Ecto neural progenitor cell (in vitro differentiated cells): ENCODE measurements around the gene TMA7.
"Not testable (repeated sequence)": the region's sequence is repeated elsewhere in the genome, so short reads cannot be mapped to it uniquely, and the experiment has no call there.

ENCODE experiments used
- DNase-seq: peaks from one replicate; pipeline ENCODE4 v3.0.0-alpha.2; 2018; ENCODE audit warnings: low spot score

The TMA7 gene

DNA sequence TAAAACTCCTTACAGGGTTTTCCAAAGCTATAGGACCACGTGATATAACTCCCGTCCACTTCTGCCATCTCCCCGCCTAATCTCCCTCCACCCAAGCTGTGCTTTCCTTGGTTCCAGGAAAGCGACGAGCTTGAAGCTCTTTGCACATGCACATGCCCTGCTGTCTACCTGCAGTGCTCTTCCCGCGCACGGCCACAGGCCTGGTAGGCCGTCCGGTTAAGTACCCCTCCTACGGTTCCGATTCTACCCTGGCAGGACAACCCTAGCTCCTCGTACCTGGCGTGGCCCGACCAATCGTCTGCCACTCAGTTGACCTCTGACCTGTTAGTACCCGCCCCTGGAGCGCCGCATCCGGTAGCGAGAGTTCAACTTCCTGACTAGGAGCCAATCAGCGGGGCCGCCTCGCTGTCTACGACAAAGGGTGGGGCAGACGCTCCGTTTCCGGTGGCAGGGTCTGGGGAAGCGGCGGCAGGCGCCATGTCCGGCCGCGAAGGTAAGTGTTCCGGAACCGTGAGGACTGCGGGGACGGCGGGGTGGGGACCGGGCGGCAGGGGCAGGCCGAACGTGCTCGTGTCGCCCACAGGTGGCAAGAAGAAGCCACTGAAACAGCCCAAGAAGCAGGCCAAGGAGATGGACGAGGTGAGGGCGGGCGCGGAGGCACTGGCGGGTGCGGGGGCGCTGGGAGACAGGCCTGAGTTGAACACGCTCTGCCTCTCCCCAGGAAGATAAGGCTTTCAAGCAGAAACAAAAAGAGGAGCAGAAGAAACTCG, at the start of gene TMA7, which contains the start of gene CCDC51:
TSS of gene TMA7 (plus strand) at position 438 of the 770 bp plus-strand sequence. CDS start at position 478, 40 bp downstream.
TSS of gene CCDC51 (minus strand) at position 300 of the 770 bp plus-strand sequence. CDS start 4,991 bp downstream, outside the sequence.
- peak; percentile 99 for DNase-seq

DNA sequence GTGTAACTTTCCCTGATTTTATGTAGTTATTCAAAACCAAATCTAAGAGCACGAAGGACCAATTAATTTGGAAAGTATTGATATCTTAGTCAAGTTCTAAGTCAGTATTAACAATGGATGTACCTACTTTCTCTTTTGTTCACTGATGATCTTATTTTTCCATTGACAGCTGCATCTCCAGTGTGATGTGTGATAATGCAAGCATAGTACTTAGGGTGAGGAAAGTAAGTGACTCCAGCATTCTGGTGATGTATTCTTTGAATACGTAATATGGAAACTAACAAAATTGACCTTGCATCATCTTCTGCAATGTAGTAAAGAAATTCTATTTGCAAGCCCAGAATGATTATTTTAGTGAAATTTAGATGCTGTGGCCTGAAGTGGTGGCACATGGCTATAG, 45.7 kb upstream of the TMA7 start:
- DNase-seq = no peak

DNA sequence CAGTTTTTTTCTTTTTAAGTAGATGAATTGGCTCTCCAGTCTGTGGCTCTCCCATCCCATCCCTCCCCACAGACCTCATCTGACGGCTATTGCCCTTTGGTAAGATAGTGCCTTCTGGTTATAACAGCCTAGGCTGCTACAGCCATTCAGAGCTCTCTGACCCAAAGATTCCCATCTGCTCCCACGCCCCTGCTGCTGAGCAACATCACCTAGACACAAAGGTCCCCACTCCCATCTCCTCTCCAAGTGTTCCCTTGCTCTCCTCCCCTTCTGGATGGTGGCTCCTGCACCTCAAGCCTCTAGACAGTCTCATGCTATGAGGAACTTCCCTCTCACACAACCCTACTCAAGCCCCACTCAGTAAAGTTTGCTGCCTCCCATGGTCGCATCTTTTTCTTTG, 44.3 kb upstream of the TMA7 start:
- no peak for DNase-seq

DNA sequence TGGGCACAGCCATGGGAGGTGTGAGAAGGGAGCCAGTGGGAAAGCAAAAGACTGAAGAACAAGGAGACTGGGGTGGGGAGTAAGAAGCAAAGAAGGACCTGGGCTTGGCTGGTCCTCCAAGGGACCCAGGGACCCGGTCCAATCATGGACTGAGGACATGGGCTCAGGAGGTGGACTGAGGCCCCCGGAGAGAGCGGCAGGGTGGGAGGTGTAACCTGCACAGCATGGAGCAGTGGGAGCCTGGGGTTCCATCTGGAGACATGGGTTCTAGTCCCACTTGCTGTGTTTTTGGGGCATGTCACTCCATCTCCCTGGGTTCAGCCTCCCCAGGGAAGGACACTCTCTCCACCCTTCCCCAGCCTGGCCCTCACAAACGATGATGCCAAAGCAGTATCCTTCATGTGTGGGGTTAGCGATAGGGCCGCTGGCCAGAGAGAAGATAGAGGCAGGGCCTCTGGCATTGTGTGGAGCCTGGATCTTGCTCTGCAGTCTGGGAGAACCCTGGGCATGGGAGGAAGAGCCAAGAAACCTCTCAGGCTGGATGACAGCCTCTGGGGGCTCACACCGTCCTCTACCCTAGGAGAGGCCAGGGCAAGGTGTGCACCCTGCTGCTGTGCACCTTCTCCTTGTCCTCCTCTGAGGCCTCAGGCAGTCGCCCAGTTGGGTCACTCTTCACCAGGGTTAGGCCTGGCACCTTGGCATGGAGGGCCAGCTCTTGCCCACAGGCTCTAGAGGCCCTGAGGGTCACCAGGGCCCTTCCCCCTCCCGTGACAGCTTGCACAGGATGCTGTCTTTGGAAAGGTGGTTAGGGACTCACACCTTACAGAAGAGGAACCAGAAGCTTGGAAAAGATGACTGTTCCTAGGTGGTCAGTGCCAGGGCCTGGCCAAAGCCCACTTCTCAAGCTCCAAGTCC, 42.0 kb upstream of the TMA7 start:
- DNase-seq = no peak

DNA sequence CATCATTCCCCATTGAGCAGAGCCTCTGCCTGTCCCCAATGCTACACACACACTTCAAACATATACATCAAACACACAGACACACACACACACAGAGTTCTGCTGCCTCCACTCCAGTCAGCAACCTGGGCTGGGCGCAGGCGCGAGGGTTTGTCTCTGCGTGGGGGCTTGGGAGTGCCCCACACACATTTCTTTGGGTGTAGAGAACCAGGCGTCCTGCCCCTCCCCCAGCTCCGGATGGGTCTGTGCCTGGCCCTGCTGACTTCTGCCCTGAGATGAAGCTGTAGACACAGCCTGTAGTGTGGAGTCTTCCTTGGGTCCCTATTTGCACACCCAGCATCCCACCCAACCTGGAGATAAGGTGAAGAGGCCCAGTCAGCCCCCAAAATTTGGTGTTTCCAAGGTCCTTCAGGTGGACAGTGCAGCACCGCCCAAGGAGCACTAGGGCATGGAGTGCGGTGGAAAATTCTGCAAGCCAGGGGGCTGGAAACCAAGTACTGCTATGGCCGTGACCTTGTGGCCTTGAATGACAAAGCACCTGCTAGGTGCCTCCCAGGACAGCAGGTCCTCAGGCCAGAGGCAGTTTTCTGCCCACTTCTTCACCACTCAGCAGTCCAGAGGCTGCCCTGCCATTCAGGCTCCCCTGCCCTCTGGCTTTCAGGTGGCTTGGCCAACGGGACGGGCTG, 41.2 kb upstream of the TMA7 start:
- peak; percentile 40 for DNase-seq

DNA sequence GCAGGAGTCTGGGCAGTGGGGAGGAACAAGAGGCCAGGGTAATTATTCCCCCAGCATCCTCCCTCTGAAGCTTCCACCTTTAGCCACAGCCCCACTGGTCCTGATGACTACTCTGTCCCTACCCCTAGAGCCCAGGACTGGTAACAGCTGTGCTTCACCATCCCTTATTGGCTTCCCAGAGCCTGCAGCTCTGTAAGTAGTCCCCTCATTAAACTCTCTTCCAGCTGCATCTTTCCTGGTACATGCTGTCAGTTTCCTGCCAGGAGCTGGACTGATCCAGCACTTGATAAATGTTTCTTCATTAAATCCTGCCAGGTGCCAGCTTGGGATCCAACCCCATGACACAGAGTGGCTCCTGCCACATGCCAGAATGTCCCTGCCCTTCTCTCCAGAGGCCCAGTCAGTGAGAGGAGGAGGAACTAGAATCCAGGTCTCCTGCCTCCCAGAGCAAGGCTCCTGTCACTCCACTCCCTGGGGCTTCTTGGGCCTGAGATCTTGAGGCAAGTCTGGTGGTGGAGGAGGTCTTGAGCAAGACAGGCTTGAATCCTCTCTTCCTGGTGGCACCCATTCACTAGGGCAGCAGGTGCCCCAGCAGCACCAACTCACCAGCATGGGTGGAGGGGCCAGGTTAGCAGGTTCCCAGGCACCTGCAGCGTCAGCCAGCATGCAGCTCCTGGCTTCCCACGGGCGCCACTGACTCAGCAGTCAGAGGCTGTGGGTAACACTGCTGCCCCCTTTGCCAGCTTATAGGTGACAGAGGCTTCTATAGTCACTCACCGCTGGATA, 40.5 kb upstream of the TMA7 start:
- peak; percentile 37 for DNase-seq

DNA sequence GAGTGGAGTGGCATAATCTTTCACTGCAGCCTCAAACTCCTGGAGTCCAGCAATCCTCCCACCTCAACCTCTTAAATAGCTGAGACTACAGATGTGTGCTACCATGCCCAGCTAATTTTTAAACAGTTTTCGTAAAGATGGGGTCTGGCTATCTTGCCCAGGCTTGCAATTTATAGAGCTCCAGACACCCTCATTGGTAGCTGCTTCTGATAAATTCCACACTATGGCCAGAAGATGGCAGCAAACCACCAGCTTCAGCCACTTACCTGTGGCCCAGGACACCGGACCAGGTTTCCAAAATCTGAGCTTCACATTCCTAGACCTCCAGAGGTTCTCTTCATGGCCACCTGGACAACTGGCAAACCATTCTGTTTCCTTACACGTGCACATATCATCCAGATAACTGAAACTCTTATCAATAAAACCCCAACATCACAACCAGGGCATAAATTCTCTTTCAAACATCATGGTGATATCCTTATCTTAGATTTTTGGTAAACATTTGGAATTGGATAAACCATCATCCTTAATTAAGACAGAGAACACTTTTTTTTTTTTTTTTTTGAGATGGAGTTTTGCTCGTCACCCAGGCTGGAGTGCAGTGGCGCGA, 39.1 kb upstream of the TMA7 start:
- DNase-seq = peak; percentile 47

DNA sequence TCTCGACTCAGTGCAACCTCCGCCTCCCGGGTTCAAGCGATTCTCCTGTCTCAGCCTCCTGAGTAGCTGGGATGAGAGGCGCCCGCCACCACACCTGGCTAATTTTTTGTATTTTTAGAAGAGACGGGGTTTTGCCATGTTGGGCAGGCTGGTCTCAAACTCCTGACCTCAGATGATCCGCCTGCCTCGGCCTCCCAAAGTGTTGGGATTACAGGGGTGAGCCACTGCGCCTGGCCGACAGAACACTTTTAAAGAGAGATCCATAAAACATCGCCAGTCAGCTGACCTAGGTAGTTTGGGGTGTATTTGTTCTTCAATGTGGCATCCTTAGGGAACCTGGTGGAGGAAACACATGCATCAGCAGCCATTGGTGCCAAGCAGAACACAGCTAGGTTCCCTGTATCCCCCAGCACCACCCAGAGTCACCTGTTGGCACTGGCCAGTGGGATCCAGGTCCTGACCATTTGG, 38.6 kb upstream of the TMA7 start:
- DNase-seq = not testable (repeated sequence)

DNA sequence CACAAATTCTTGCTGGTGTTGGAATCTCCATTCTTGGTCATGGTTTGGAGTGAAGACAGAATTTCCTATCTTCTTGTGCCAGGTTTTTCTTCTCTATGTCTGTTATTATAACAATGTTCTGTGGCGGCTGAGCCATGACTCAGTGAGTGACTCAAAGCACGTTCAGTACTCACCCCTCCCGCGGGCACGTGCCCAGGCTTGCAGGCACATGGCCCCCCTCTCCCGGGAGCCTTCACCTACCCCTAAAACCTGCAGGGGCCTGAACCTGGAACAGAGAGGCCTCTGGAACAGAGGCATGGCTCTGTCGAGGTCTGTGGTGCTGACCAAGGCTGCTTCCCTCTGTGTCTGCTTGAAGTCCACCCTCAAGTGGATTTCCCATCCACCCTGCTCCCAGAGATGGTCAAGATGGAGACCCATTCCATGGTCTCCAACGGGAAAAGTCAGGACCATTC, 37.8 kb upstream of the TMA7 start:
- no peak for DNase-seq

DNA sequence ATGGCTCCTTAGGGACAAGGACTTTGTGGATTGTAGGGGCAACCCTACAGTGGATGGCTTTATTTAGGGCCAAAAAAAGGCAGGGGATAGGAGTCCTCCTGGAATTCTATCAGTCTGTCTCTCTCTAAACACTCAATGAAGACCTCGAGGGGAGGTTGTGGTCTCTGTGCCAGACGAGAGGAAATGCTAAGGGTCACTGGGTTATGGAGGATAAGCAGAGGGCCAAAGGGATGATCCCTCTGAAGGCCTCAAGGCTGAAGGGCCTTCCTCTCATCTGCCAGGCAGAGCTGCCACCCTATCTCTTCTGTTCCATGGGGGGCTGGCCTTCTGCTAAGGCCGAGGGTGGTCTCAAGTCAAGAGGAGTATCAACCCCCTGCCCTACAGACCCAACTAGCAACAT, 37.1 kb upstream of the TMA7 start:
- DNase-seq = no peak

DNA sequence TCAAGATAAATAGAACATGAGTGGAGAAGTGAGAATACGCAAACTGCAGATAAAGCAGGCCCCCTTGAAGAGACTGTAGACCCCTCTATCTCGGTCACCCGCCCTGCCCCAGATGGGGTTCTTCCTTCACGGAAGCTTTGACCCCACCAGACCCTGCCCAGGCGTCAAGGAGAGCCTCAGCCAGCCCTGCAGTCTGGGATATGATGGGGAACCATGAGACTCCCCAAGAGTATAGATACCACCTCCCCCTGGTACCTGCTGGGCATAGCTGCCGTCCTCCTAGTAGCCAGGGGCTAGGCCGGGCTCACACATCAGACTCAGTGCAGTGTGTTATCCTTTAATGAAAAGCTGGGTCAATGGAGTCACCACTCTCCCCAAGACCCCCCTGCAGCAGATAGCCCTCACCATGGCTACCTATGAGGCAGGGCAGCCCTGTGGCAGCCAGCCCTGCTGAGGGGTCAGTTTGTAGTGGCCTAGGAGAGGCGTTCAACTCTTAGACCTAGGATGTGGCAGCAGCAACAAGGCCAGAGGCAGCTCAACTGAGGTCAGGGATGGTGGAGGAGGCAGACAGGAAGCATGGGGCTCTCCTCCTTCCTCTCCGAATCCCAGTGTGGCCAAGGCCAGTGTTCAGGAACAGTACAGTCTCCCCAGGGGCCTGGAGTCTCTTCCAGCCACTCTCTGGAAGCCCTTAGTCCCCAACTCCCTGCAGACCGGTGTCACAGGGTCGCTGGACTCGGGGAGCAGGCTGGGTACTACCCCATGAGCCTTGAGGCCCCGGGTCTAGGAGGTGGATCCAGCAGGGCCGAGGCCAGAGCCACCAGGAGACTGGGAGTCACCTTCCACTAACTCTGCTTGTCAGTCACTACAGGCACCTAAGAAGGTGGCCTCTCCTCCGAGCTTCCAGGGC, 36.3 kb upstream of the TMA7 start:
- DNase-seq = no peak

DNA sequence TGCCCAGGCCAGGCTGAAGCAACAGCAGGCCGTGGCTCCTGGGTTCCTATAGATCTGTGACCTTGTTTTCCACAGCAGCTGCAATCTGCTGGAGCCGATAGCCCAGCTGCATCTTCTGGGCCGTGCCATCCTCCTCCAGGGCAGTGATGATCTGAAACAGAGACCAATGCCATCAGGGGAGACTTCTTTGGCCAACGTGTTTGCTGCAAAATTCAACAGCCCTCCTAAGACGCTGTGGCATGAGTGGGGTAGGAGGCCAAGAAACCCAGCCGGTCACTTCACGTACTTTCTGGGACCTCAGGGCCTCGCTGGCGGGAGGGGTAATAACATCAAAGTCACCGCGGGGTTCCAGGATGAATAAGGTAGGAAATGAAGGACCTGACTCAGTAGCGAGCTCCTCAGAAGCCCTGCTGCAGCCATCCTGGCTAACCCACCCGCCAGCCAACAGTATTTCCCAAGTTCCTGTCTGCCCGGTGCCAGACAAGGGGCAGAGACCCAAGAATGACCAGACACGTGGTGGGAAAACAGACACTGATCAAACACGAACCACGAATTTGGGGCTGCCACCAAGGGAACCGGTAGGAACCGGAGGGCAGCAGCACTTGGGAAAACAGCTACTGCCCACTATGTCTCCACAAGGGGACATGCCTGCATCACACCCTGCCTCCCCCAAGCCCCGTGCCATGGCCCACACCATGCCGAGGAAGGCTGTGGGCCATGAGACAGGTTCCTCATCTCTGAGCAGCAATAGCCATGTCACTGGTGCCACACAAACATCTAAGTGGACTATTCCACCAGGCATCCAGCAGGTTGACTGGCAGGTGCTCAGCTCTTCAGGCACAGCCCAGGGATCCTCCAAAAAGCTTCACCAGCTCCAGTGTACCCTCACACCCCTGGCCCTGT, 35.4 kb upstream of the TMA7 start:
- DNase-seq = no peak

DNA sequence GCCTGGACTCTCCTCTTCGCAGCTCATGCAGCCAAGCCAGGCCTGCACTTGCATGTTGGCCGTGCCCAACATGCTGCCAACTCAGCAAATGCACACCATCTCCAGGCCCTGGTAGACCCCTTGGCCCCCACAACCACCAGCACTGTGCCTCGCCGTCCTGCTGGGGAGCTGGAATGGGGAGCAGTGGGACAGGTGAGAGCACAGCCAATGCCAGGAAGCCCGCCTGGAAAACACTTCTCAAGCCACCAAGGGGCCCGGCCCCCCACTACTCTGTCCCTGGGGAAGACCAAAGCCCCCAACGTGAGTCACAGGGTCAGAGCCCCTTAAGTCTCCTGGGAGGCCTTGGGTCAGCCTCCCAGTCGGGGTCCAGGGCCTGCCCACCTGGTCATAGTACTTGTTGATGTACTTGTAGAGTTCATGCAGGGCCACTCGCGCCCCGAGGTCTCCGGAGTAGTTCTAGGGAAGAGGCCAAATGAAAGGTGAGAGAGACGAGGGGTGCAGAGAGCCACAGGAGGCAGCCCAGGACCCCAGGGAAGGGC, 34.6 kb upstream of the TMA7 start:
- DNase-seq = peak; percentile 34

DNA sequence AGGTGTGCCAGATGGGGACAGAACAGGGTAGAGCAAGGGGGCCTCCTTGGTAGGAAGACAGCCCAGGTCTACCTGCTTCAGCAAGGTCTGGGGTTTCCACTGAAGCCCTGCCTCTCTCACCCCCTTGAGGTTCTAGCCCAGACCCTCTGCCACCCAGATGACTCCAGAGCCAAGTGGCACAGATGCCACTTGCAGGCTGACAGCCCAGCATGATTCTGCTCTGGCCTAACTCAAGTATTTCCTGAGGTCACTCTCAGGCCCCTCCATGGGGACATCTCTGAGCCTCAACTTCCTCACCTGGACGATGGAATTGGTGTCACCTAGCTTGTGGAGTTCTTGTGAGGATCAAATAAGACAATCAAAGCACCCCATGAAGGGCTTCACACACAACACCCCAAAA, 34.1 kb upstream of the TMA7 start:
- no peak for DNase-seq

DNA sequence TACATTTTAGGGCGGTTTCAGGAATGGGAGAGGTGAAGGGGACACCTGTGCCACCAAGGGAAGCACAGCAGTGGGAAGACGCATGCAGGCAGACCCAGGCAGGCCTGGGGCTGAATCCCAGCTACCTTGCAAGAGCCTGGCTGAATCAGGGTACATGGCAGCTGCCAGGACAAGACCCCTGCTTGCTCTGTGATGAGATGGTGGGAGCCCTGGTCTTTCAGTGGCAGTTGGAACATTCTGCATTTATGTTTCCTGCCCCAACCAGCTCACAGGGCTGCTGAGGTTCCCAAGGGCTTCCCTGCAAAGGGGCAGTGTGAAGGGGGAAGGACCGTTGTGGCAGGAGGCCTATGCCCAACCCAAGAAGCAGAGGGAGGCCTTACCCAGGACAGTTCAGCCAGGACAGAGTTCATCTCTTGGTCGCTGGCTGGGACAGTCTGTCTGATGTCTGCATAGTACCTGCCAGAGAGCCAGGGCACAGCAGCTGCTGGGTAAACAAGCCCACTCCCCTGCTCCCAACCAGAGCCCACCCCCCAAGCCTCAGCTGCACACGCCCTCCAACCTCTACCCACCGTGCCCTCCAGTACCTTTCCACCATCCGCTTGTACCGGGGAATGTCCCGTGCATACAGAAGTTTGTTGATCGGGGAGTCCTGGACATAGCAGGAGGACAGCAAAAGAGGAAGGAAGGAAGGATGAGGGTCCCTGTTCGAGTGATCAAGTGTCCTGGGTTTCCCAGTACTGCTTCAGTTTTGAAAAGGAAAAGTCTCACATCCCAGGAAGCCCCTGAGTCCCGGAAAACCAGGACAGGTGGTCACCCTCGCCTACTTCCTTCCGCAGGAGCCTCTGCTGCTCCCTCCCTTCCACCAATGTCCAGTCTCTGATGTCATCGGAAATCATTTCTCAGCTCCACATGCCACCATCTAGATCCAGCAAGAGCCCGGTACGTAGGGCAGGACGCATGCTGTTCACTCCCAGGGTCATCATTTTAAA, 33.3 kb upstream of the TMA7 start:
- peak; percentile 28 for DNase-seq

DNA sequence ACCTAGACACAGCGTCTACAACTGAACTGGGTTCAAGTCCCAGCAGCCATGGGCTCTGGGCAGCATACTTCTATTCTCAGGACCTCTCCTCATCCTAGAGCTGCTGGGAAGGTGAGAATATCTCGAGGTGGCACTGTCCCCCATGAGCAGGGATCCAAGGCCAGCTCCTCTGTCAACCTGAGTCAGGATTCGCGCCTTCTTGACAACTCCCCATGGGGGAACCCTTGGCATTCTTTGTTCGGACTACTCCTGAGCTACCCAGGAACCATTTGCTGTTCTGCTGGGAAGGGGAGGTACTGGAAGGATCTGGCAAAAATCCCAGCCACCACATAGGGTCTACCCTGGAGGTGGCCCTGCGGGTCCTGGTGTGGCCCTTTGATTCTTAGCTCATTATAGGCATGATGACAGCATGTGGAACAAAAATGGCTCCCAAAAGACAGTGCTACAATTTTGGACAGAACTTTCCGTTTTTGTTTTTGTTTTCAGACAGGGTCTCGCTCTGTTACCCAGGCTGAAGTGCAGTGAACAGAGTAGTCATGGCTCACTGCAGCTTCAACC, 32.4 kb upstream of the TMA7 start:
- DNase-seq = peak; percentile 21

DNA sequence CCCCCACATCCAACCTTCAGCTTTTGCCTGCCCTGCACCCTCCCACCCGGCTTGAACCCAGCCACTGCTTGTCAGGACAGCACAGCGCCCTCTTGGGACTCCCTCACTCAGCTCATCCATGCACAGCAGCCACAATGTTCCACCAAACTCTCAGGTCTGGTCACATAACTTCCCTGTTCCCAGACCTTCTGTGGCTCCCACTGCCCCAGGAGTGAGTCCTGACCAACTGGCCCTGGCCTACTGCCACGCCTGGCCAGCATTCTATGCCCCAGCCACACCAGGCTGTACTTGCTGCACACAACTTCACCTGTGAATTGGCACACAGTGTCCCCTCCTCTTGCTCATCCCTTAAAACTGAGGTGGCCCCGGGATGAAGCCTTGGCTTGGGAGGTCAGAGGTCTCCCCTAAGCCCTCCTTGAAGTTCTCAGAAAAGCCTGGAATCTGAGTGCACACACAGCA, 31.2 kb upstream of the TMA7 start:
- peak; percentile 39 for DNase-seq
